DOHH2 (cell line): ENCODE data around the gene CAP1.

Experiments used
- H3F3A ChIP-seq: fragments of 200-600 bp; sonication (generic), shearing (Covaris generic); 2 replicates; pipeline ENCODE4 v1.6.0; 2016; ENCODE audit warnings: antibody characterized with exemption, mild to moderate bottlenecking; ENCODE audit not compliant: control insufficient read depth, insufficient read depth
- H3K27ac ChIP-seq: fragments of 200-600 bp; sonication (generic); 2 replicates; pipeline ENCODE4 v1.5.1; 2014; ENCODE audit warnings: low read depth, mild to moderate bottlenecking, low read length, moderate library complexity
- H3K27me3 ChIP-seq: fragments of 200-600 bp; sonication (generic); 2 replicates; pipeline ENCODE4 v1.6.1; 2014; ENCODE audit warnings: mild to moderate bottlenecking, low read length, mixed read lengths; ENCODE audit not compliant: control insufficient read depth
- H3K36me3 ChIP-seq: fragments of 200-600 bp; sonication (generic); 2 replicates; pipeline ENCODE4 v1.6.1; 2014; ENCODE audit warnings: mild to moderate bottlenecking, low read length, moderate library complexity, mixed read lengths; ENCODE audit not compliant: control insufficient read depth
- H3K4me1 ChIP-seq: fragments of 200-600 bp; sonication (generic); 2 replicates; pipeline ENCODE4 v1.6.1; 2014; ENCODE audit warnings: mild to moderate bottlenecking, low read length, mixed read lengths; ENCODE audit not compliant: control insufficient read depth
- H3K4me2 ChIP-seq: fragments of 200-600 bp; sonication (generic); 2 replicates; pipeline ENCODE4 v1.6.0; 2014; ENCODE audit warnings: mild to moderate bottlenecking, low read length, moderate library complexity
- H3K4me3 ChIP-seq: fragments of 200-600 bp; sonication (generic); 2 replicates; pipeline ENCODE4 v1.5.1; 2014; ENCODE audit warnings: mild to moderate bottlenecking, low read length, mixed read lengths
- H3K79me2 ChIP-seq: fragments of 200-600 bp; sonication (generic); 2 replicates; pipeline ENCODE4 v1.6.1; 2014; ENCODE audit warnings: mild to moderate bottlenecking, low read length, mixed read lengths; ENCODE audit not compliant: control insufficient read depth
- H3K9me2 ChIP-seq: fragments of 200-600 bp; sonication (generic); replicated peaks from 2 replicates; pipeline ENCODE4 v1.6.1; 2014; ENCODE audit warnings: mild to moderate bottlenecking, low read length, mixed read lengths; ENCODE audit not compliant: control insufficient read depth
- H3K9me3 ChIP-seq: fragments of 200-600 bp; sonication (generic); 2 replicates; pipeline ENCODE4 v1.6.1; 2014; ENCODE audit warnings: antibody characterized with exemption, low read length, mixed read lengths; ENCODE audit not compliant: control insufficient read depth, insufficient read depth
- H4K20me1 ChIP-seq: fragments of 200-600 bp; sonication (generic); 2 replicates; pipeline ENCODE4 v1.6.0; 2014; ENCODE audit warnings: low read depth, mild to moderate bottlenecking, antibody characterized with exemption, low read length, moderate library complexity; ENCODE audit not compliant: control insufficient read depth, insufficient read depth
- CTCF ChIP-seq: fragments of 200-600 bp; sonication (generic); IDR thresholded peaks from one replicate; pipeline ENCODE4 v1.5.1; 2014; ENCODE audit warnings: antibody characterized with exemption, mild to moderate bottlenecking, low read depth, low read length; ENCODE audit not compliant: poor library complexity, severe bottlenecking
- EZH2phosphoT487 ChIP-seq: fragments of 200-600 bp; sonication (generic); IDR thresholded peaks from 2 replicates; pipeline ENCODE4 v1.6.1; 2017; ENCODE audit warnings: borderline replicate concordance, mild to moderate bottlenecking, antibody characterized with exemption, low read length, moderate library complexity, mixed read lengths

Gene CAP1

GRCh38 chr1:40102896-40103295 is 62.4 kb downstream of the CAP1 start:
- H3K27me3 ChIP-seq: peaks cover 4% of the 10 kb centered on the region
- TF ChIP-seq EZH2phosphoT487: no peak
- no peak for TF ChIP-seq CTCF
- no peaks in the 10 kb centered on the region for H3K4me1 ChIP-seq
- H3K4me2 ChIP-seq: no peak overlapping the region
- H4K20me1 ChIP-seq: no peaks in the 10 kb centered on the region
- no peaks in the 10 kb centered on the region for H3K79me2 ChIP-seq
- H3K9me3 ChIP-seq: peaks cover 7% of the 10 kb centered on the region; the same call in 1 of the 2 replicates
- H3K36me3 ChIP-seq: no peaks in the 10 kb centered on the region
- no peak overlapping the region for H3K27ac ChIP-seq
- H3K9me2 ChIP-seq: no peaks in the 10 kb centered on the region
- H3K4me3 ChIP-seq: no peak overlapping the region
- no peaks in the 10 kb centered on the region for H3F3A ChIP-seq

GRCh38 chr1:40105028-40105427 is 64.5 kb downstream of the CAP1 start:
- Histone ChIP-seq H3K9me2 (no peaks in the 10 kb centered on the region), H3K9me3 (peaks cover 18% of the 10 kb centered on the region), H3K4me1 (no peaks in the 10 kb centered on the region), H3K79me2 (no peaks in the 10 kb centered on the region), H3K27me3 (peaks cover 4% of the 10 kb centered on the region), H4K20me1 (no peaks in the 10 kb centered on the region), H3F3A (no peaks in the 10 kb centered on the region), H3K36me3 (no peaks in the 10 kb centered on the region), H3K27ac (no peak overlapping the region), H3K4me2 (no peak overlapping the region), H3K4me3 (no peak overlapping the region)
- TF ChIP-seq EZH2phosphoT487: no peak
- no peak for TF ChIP-seq CTCF

GRCh38 chr1:40107290-40107959 is 66.9 kb downstream of the CAP1 start:
- H4K20me1 ChIP-seq: no peaks in the 10 kb centered on the region
- no peak overlapping the region for H3K4me2 ChIP-seq
- no peaks in the 10 kb centered on the region for H3F3A ChIP-seq
- H3K27ac ChIP-seq: no peak overlapping the region
- H3K9me2 ChIP-seq: no peaks in the 10 kb centered on the region
- H3K79me2 ChIP-seq: no peaks in the 10 kb centered on the region
- no peak overlapping the region for H3K4me3 ChIP-seq
- H3K4me1 ChIP-seq: no peaks in the 10 kb centered on the region
- no peaks in the 10 kb centered on the region for H3K27me3 ChIP-seq
- no peaks in the 10 kb centered on the region for H3K36me3 ChIP-seq
- peaks cover 29% of the 10 kb centered on the region for H3K9me3 ChIP-seq
- no peak for TF ChIP-seq CTCF
- no peak for TF ChIP-seq EZH2phosphoT487
